ENCODE data around the gene GATAD2B.
A peak's percentile ranks its signal among the peaks of the same experiment; 100 is the strongest.

GATAD2B gene

DNA sequence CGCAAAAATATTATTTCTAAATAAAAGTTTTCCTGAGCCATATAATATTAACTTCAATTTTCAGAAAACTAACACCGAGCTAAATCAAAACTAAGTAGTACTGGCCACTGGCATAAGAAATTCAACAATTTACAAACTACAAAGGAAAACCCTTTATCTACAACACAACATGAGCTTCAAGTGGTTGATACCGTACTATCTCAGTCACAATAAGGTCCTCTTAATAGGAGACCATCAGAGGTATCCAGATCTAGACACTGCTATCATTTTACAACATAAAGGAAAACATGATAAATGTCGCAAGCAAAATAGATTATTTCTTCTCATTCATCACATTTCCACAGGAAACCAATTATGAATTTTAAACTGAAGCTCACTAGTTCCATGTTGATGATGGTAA, 39.5 kb downstream of the GATAD2B start (continued):
- no peak for TF ChIP-seq BACH2 (CRISPR knock-in tag; IDR thresholded peaks at IDR 0.05; ENCODE audit: borderline replicate concordance)
- TF ChIP-seq, protein P1, sequence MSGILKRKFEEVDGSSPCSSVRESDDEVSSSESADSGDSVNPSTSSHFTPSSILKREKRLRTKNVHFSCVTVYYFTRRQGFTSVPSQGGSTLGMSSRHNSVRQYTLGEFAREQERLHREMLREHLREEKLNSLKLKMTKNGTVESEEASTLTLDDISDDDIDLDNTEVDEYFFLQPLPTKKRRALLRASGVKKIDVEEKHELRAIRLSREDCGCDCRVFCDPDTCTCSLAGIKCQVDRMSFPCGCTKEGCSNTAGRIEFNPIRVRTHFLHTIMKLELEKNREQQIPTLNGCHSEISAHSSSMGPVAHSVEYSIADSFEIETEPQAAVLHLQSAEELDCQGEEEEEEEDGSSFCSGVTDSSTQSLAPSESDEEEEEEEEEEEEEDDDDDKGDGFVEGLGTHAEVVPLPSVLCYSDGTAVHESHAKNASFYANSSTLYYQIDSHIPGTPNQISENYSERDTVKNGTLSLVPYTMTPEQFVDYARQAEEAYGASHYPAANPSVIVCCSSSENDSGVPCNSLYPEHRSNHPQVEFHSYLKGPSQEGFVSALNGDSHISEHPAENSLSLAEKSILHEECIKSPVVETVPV (CRISPR knock-in tag; IDR thresholded peaks at IDR 0.05), result no peak
- no peak for TF ChIP-seq PPARA (CRISPR knock-in tag; IDR thresholded peaks at IDR 0.05; ENCODE audit: borderline replicate concordance)
- TF ChIP-seq, protein P2, sequence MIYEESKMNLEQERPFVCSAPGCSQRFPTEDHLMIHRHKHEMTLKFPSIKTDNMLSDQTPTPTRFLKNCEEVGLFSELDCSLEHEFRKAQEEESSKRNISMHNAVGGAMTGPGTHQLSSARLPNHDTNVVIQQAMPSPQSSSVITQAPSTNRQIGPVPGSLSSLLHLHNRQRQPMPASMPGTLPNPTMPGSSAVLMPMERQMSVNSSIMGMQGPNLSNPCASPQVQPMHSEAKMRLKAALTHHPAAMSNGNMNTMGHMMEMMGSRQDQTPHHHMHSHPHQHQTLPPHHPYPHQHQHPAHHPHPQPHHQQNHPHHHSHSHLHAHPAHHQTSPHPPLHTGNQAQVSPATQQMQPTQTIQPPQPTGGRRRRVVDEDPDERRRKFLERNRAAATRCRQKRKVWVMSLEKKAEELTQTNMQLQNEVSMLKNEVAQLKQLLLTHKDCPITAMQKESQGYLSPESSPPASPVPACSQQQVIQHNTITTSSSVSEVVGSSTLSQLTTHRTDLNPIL (CRISPR knock-in tag; IDR thresholded peaks at IDR 0.05; ENCODE audit: low read depth), result no peak
- no peak for TF ChIP-seq ZNF565 (CRISPR knock-in tag; conservative IDR thresholded peaks at IDR 0.05; ENCODE audit: low read depth)

DNA sequence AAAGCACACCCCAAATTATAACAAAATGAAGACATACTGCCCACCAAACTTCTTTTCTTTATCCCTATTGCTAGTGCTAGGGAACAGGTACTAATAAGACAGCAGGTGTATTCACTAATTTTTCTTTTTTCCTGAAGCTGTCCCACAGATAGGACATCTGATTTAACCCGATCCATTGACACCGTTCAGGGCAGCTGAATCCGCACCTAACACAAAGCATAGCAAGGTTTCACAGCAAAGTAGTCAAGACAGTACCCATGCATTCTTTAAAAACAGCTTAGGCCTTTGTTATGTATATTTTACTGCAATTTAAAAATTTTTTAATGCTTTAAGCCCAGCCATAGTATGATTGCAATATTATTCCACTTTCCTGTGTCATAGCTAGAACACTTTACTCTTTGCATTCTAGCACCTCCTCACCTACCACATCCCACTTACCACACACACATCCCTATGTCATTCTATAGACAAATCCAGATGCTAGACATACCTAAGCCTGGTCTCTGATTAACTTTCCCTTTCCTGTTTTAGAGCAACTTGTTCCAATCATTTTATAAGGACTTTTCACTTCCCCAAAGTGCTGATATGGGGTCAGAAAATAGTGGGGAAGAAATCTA, 40.4 kb downstream of the GATAD2B start:
- ATAC-seq, result no peak
- no peak for TF ChIP-seq TOX (CRISPR knock-in tag; IDR thresholded peaks at IDR 0.05; ENCODE audit: borderline replicate concordance)
- TF ChIP-seq ZFP30 (CRISPR knock-in tag; IDR thresholded peaks at IDR 0.05), result no peak
- no peak for TF ChIP-seq ARNTL (CRISPR knock-in tag; IDR thresholded peaks at IDR 0.05; ENCODE audit: borderline replicate concordance, low read depth)
- no peak for TF ChIP-seq ZNF8 (CRISPR knock-in tag; IDR thresholded peaks at IDR 0.05)
- TF ChIP-seq, protein P1 (CRISPR knock-in tag; IDR thresholded peaks at IDR 0.05), result no peak
- TF ChIP-seq OSR1 (CRISPR knock-in tag; IDR thresholded peaks at IDR 0.05), result no peak
- TF ChIP-seq PPARA (CRISPR knock-in tag; IDR thresholded peaks at IDR 0.05; ENCODE audit: borderline replicate concordance), result no peak
- TF ChIP-seq GLIS3 (CRISPR knock-in tag; IDR thresholded peaks at IDR 0.05), result no peak
- no peak for TF ChIP-seq ZFP3 (CRISPR knock-in tag; IDR thresholded peaks at IDR 0.05)
- TF ChIP-seq, protein P3, sequence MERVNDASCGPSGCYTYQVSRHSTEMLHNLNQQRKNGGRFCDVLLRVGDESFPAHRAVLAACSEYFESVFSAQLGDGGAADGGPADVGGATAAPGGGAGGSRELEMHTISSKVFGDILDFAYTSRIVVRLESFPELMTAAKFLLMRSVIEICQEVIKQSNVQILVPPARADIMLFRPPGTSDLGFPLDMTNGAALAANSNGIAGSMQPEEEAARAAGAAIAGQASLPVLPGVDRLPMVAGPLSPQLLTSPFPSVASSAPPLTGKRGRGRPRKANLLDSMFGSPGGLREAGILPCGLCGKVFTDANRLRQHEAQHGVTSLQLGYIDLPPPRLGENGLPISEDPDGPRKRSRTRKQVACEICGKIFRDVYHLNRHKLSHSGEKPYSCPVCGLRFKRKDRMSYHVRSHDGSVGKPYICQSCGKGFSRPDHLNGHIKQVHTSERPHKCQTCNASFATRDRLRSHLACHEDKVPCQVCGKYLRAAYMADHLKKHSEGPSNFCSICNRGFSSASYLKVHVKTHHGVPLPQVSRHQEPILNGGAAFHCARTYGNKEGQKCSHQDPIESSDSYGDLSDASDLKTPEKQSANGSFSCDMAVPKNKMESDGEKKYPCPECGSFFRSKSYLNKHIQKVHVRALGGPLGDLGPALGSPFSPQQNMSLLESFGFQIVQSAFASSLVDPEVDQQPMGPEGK (CRISPR knock-in tag; IDR thresholded peaks at IDR 0.05; ENCODE audit: borderline replicate concordance), result no peak
- TF ChIP-seq, protein P4, sequence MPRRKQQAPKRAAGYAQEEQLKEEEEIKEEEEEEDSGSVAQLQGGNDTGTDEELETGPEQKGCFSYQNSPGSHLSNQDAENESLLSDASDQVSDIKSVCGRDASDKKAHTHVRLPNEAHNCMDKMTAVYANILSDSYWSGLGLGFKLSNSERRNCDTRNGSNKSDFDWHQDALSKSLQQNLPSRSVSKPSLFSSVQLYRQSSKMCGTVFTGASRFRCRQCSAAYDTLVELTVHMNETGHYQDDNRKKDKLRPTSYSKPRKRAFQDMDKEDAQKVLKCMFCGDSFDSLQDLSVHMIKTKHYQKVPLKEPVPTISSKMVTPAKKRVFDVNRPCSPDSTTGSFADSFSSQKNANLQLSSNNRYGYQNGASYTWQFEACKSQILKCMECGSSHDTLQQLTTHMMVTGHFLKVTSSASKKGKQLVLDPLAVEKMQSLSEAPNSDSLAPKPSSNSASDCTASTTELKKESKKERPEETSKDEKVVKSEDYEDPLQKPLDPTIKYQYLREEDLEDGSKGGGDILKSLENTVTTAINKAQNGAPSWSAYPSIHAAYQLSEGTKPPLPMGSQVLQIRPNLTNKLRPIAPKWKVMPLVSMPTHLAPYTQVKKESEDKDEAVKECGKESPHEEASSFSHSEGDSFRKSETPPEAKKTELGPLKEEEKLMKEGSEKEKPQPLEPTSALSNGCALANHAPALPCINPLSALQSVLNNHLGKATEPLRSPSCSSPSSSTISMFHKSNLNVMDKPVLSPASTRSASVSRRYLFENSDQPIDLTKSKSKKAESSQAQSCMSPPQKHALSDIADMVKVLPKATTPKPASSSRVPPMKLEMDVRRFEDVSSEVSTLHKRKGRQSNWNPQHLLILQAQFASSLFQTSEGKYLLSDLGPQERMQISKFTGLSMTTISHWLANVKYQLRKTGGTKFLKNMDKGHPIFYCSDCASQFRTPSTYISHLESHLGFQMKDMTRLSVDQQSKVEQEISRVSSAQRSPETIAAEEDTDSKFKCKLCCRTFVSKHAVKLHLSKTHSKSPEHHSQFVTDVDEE (CRISPR knock-in tag; IDR thresholded peaks at IDR 0.05), result no peak
- TF ChIP-seq RARB (CRISPR knock-in tag; IDR thresholded peaks at IDR 0.05), result no peak
- TF ChIP-seq ISL1 (CRISPR knock-in tag; IDR thresholded peaks at IDR 0.05), result no peak

DNA sequence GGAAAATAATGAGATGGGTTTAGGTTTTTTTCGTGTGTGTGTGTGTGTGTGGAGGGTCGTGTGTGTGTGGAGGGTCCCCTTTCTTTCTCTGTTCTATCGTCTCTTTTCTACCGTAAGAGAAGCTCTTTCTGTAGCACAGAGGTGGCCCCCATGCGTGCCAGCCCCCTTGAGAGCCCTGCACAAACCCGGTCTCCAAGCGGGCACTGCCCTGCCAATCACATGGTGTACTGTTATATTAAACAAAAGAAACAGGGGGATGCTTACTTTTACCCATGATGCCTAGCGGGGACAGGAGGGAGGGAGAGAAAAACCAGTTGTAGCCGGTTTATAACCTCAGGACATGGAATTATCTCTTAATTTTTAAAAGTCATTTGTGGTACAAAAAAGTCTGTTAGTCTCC, 41.0 kb downstream of the GATAD2B start:
- TF ChIP-seq, protein P4 (CRISPR knock-in tag; IDR thresholded peaks at IDR 0.05), result peak; percentile 26; the same call in 1 of the 2 replicates
- TF ChIP-seq ZFP3 (CRISPR knock-in tag; IDR thresholded peaks at IDR 0.05), result 0 out of 2 replicates have a peak, but pooled peaks have one; percentile 15
- TF ChIP-seq, protein P5, sequence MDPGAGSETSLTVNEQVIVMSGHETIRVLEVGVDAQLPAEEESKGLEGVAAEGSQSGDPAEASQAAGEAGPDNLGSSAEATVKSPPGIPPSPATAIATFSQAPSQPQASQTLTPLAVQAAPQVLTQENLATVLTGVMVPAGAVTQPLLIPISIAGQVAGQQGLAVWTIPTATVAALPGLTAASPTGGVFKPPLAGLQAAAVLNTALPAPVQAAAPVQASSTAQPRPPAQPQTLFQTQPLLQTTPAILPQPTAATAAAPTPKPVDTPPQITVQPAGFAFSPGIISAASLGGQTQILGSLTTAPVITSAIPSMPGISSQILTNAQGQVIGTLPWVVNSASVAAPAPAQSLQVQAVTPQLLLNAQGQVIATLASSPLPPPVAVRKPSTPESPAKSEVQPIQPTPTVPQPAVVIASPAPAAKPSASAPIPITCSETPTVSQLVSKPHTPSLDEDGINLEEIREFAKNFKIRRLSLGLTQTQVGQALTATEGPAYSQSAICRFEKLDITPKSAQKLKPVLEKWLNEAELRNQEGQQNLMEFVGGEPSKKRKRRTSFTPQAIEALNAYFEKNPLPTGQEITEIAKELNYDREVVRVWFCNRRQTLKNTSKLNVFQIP (CRISPR knock-in tag; IDR thresholded peaks at IDR 0.05; ENCODE audit: borderline replicate concordance, low read depth), result no peak
- ATAC-seq, result peak; percentile 78
